EH (cell line): ENCODE results near the gene OTX2.

Source experiments
- DNase-seq: peaks from one replicate; pipeline ENCODE4 v3.0.0-alpha.2; 2015; ENCODE audit warnings: low read depth

The OTX2 gene

DNA sequence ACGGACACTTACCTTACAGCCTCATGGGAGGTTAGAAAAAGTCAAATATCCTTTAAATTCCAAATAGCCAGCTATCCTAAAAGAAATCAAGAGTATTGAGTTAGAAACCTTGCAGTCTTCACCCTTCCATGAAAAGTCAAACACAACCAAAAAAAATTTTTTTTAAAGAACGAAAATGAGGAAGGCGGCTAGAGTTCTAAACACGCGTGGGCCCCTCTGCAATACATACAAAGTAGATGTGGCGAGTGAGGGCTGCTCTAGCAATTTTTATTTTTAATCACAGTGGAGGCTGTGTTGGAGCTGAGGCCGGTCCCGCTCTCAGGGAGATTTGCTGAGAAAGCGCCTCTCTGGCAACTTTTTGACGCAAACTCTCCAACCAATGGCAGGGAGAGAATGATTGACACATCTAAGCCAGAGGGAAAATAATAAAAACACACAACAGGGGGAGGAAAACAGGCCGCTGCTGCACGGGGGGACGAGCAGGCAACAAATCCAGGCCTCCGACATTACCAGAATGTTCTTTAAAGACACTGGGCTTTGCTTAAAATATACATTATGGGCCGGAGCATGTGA lies at the start of gene OTX2:
Gene OTX2, minus strand, starts transcription at position 333 of the 573 bp plus-strand sequence. CDS start 5,023 bp downstream, outside the sequence.
- no peak for DNase-seq

DNA sequence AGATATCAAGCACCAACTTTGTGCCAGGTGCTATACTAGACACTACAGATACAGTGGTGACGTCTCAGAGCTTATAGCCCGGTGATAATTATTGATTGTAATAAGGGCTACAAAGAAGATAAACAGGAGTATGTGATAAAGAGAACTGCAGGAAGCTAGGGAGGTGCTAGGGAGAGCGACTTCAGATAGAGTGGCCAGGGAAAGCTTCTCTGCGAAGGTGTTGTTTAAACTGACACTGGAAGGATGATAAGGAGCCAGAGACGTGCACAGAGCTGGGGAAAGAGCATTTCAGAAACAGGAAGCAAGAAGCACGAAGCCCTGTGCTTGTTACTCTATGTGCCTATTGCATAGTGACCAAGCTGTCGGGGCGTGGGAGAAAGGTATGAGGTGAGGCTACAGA lies 48.1 kb upstream of the OTX2 start:
- DNase-seq: no peak

DNA sequence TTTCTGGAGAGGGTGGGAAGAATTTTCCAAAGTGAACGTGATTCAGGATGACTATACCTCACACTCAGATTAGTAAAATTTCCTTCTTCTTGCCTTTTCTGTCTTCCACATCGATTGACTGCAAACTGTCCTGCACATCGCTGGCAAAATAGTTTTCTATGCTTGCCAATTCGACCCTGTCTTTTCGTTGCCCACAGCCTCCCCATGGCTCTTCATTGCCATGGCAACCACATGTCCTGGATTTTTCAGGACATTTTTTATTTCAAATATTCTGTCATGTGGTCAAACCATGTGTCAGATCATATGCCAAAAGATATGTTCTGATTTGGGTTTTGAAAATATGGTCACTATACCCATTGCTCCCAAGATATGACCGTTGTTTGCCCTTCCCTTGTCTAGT lies 46.9 kb upstream of the OTX2 start:
- DNase-seq: no peak

DNA sequence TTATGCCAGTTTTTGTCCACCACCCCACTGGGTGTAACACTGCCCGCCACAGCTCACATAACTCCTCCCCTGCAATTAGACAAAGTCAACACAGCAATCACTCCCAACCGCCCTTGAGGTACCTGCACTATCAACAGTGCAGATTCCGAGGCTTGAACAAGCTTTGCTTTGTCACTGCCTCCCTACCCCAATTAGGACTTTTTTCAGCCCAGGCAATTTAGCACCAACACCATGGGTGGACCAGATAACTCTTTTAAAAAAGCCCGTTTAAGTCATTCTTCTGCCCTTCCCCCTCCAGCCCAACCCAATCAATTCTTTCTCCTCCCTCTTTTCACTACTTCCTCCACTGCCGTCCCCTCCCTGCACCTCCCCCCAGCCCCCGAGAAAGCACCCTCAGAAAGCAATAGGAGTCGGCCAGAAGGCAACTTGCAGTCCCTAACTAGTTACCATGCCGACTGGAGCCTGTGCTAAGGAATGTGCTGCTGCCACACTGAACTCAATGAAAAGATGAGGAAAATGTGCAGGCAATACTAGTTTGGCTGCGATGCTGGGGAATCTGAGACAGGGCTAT lies 45.7 kb upstream of the OTX2 start:
- DNase-seq: no peak

DNA sequence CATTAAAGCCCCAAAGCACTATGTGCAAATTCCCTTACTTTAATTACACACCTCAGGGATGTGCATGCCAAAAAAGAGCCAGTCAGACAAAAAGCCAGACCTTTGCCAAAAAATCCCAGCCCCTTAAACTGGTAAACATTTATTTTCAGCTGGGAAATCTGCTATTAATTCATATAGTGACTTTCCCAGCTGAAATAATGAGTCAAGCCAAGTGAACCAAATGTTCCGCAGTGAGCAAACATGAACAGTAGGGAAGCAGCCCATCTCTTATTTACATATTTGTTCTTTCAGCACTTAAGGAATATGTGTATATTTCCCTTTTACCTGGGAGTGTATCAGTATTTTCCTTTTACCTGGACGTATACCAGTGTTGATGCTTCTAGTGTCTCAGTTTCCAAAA lies 44.0 kb upstream of the OTX2 start:
- DNase-seq: no peak

DNA sequence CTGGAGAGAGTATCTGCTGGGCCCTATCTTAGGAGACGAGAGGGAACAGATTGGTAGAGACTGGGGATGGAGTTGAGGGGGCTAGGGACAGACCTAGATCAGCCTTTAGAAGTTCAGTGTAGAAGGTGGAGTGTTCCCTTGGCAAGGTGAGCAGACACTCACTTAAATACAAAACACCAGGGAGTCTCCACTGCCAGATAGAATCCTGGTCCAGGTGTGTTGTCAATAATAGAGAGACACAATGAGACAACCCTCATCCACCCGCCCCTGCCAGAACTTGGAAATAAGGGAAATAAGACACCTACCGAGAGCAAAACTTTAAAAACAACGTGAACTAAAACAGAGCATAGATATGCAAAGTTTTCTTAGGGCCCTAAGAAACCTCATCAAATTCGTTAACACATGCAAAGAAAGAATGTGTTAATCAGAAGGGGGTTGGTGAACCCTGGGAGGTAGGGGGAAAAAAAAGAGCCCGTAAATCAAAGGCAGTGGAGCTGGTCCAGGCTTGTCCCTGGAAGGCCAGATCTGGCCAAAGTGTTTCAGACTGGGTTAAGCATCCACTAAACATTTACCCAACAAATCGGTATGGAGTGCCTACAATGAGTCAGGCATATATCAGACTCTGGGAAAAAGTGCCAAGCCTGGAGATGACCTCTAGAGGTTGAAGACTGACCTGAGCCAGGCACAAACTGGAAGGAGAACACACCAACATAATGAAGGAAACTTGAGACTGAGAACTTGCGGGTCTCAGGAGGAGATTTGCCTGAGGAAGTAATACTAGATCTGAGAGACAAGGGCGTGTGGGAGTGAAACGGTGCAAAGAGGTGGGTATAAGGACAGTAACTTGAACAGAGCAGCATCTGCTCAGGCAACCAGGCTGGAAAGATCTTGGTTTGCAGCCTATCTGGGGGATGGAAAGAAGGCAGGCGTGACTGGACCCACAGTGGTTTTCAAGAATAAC lies 37.0 kb upstream of the OTX2 start:
- DNase-seq: no peak

DNA sequence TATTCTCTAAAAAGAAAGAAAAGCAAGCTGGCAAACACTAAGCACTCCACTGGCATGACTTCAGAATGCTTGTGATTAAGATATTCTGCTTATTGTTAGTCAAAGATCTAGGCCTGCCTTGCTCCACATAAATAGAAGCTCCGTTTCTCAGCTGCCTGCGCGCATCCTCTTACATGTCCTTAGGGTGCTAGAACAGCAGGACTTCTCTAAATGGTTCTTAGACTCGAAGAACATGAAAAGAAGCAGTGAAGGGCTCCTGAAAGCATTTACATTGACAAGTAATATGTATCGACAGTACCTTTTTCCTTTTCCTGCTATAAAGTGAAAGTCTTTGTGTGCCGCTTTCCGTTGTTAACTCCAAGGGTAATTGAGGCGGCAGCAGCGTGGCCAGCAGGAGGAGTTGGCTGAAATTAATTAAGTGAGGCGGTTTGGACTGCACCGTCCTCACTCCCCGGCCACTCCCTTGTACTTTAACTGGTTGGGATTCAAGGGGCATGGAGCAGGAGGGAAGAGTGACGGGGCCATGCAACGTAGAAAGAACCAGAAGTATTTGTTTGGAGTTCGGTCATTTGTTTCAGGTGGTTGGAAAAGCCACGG lies 34.2 kb upstream of the OTX2 start:
- no peak for DNase-seq

DNA sequence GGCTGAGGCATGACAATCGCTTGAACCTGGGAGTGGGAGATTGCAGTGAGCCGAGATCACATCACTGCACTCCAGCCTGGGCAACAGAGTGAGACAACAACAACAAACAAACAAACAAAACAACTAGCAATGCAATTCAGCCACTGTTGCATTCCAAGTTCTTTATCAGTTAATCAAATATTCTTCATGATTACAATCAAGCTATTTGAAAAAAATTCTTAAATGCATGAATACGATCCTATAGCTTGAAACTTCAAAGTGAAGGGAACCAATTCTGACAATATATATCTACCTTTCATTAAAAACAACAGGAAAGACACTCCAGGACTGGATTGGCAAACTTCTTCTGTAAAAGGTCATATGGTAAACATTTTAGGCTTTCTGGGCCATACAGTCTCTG lies 31.3 kb upstream of the OTX2 start:
- DNase-seq: no peak

DNA sequence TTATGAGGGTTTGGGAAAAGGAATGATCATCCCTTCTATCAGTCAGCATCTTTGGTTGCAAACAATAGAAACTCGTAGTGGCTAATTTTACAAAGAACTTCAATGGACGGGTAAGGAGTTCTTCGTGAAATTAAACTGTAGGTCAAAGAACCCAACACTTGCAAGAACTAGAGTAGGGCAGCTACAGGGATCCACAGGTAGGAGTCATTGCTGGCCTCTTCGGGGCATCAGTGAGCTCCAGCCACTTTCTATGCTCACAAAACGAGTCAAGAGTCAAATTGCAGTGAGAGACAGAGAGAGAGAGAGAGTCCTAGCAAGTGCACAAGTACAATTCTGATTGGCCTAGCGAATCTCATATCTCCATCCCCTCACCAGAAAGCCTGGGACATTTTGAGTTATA lies 29.9 kb upstream of the OTX2 start:
- no peak for DNase-seq

DNA sequence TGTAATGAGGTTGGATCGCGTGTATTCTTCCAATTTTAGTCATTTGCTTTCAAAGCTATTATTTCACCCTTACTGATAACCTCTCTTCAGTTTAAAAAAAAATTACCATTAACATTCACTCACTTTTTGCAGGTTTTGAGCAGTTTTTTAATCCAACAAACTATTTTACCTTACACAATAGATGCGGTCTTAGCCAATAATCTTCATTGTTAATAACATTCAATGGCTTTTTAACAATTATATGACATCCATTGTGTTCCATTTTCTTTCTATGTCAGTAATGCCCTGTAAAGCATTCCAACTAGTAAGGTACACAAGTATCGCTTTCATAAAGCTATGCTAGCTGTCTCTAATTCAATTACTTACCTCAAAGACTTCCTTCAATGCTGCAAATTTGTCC lies 18.9 kb upstream of the OTX2 start:
- no peak for DNase-seq

DNA sequence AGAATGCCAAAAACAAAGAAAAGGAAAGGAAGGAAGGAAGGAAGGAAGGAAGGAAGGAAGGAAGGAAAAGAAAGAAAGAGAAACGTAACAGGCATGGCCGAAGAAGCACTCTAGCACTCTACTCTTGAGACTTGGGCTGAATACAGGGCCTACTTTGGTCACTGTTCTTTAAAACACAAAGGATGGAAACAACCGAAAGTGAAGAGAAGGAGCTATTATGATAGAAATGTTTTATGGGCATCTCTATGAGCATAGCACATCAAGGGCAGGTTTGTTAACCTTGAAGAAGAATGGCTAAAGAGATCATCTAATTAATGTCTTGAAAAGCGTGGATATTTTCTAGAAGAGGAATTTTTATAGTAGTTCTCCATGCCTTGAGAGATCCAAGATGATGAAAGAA lies 15.9 kb upstream of the OTX2 start:
- DNase-seq: no peak

DNA sequence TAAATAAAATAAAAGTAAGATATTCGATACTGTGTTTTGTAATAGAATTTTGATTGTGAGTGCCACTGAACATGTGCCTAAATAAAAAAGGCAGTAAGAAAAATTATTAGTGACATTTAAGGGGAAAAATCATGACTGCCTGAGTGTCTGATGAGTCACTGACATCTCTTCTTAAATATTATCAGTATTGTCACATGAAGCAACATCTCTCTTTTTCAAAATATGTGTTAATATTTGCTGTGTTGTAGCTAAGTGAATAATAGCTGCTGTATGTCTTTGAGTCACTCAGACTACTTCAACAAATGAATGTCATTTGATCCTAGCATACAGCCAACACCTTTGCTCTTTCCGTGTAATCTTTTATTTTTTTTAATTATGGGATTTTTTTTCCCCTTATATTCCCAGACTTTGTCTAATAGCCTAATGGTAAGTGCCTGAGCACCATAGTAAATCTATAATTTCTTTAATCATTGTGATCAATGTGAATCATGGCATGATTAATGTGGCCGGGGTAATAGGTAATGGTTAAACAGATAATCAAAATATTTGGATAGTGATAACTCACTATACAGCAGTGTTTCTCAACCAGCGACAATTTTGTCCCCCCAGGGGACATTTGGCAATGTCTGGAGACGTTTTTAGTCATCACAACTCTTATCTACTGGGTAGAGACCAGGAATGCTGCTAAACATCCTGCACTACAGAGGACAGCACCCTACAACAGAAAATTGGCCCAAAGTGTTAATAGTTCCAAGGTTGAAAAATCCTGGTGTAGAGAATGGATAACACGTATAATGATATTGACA lies 11.7 kb upstream of the OTX2 start:
- DNase-seq: no peak

DNA sequence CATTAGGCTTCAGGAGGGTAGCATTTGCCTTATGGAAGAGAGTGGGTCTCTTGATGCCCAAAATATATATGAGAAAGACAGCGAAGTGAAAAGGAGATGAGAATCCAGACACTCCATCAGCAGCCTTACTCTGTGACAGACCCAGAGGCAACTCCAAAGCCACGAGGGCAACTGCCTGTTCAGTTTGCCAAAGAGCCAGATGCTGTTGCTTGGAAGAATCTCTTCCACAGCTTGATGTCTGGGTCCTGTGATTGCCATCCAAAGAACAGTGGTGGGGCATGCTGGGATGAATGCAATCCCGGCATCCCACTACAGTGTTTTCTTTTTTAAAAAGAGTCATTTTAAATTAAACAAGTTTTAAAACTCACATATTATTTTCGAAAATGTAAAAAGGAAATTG lies 10.9 kb upstream of the OTX2 start:
- no peak for DNase-seq

DNA sequence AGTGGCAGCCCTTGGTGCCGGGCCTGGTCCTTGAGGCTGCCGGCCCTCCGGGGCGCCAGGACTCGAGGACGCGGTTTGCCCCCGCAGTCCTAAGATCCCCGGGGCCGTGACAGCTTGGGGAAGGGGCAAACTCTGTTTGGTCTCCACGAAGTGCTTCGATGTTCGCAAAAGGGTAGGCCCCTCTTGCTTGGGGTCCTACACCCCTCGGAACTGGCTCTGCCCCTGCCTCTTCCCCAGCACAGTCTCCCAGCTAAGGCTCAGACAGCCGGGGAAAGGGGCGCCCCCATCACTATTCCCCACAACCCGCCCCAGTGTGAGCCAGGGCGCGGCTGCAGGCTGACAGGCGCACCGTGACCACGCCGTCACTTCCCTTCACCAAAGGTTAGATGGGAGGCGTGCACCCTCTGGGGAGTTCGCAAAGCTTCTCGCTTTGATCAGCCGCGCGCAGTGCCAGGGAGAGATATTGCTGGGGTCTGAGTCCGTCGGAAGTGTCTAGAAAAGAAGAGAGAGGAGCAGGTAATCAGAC lies 7.2 kb upstream of the OTX2 start:
- no peak for DNase-seq

DNA sequence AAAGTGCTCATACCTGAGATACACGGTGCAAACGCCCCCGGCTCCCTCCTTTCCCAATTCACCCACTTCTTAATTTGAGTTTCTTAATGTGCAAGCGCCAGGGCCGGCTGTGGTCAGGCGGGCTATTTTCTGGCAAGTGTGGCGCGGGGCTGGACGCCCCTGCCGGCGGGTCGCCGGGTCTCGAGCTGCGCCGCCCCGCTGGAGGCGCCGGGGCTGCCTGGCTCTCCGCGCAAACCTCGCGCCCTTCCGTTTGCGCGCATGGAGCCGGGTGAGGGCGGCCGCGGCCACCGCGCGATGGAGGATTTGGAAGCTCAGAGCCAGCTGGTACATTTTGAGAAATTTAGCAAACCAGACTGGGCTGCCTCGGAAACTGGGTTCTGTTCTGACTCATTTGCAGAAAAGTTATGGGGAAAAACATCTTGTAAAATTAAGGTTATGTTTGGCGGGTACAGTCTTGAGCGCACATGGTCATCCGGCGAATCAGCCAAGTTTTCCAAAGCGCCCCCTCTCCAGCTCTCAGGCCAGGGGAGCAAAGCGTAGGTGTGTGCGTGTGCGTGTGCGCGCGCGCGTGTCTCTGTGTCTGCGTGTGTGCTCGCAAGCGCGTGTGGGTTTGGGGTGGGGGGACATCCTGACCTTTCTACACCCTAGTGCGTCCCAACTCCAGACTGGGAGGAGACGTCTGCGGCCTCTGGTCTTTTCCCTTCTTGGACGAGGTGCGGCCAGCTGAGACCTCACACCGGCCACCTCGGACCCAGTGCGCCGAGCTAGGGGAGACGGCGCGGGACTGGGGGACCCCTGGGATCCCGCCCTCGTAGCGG lies 6.5 kb upstream of the OTX2 start:
- DNase-seq: no peak

DNA sequence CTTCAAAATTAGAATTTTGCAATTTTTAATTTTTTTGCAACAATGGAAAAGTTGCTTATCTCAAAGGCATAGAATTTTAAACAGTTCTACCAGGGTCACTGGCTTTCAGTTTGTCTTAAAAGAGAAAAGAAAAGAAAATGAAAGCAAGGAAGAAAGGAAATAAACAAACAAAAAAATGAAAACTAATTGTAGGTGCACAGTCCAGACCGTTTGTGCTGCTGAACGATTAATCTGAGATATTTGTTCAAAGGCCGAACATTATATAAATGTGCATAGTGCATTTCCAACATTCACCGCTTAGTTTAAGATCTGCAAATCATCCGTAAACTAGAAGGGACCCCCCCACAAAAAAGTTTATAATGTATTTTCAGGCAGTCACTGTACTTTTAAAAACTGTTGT lies 5.5 kb upstream of the OTX2 start:
- no peak for DNase-seq

DNA sequence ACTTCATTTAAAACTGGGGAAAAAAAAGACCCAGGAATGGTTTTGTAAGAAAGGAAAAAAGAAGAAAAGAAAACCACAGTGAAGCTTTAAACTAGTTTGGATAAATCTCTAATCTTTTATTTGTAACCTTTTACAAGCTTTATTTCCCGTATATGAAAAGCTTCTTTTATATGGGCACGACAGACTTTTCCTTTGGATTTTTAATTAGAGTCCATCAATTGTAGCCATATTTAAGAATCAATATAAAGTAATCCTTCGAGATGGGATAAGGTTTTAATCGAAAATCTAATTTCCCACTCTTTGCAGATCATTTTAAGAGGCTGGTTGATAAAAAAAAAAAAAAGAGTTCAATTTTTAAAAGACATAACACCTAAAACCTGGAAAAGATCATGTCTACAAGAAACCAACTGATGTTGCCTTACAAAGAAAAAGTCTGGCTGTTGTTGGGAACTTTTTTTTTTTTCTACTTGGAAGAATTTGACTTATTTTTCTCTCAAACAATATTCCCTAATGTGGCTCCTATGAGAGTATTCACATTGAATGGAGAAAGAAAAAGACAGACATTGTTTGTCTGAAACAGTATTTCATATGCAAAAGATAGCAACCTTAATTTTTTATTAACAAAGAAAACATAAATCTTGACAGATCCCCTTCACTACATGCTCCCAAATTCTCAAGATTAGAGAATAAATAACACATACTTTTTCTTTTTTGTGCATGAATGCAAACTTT lies 4.9 kb upstream of the OTX2 start:
- DNase-seq: no peak

DNA sequence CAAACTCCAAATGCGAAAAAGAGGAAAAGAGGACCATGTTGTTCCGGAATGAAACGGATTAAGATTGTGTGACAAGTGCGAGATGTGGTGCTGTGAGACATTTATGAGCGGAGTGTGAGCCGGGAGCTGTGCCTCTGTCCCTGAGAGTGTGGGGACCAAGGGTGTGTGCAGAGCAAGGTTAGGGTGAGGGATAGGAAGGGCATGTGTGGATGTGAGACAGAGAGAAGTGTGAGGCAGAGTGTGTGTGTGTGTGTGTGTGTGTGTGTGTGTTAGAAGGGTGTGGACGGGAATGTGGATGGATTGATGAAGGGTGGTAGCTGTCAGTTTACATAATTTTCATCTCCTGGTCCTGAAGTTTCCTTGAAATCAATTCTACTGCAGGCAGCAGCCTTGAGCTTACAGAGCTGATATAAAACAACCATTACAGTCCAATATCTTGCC lies 4.3 kb upstream of the OTX2 start:
- DNase-seq: no peak

DNA sequence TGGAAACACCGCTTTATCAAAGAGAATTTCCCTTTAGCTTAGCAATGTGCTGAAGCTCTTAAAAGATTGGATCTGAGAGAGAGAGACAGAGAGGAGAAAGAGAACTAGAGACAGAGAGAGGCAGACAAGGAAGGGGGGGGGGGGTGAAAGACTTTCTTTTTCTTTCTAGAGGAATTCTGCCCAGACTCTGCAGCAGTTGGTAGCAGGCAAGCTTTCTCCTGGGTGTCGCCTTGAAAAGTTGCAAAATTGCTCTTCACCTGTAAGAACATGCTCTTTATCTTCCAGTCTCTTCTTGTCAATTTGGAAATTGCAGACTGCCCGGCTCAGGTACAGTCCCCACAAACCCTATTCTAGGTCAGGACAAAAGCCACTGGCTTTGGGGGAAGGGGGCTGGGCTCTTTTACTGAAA lies 2.9 kb upstream of the OTX2 start:
- DNase-seq: no peak
